Measurements from ENCODE around the gene TBC1D4.

- no peak for TF ChIP-seq POLR2AphosphoS5 (IDR thresholded peaks at IDR 0.05; ENCODE audit: low read depth, low read length)
- TF ChIP-seq TAF1 (IDR thresholded peaks at IDR 0.05; ENCODE audit: borderline replicate concordance, insufficient read depth, low read length) = no peak
- TF ChIP-seq, protein P1, sequence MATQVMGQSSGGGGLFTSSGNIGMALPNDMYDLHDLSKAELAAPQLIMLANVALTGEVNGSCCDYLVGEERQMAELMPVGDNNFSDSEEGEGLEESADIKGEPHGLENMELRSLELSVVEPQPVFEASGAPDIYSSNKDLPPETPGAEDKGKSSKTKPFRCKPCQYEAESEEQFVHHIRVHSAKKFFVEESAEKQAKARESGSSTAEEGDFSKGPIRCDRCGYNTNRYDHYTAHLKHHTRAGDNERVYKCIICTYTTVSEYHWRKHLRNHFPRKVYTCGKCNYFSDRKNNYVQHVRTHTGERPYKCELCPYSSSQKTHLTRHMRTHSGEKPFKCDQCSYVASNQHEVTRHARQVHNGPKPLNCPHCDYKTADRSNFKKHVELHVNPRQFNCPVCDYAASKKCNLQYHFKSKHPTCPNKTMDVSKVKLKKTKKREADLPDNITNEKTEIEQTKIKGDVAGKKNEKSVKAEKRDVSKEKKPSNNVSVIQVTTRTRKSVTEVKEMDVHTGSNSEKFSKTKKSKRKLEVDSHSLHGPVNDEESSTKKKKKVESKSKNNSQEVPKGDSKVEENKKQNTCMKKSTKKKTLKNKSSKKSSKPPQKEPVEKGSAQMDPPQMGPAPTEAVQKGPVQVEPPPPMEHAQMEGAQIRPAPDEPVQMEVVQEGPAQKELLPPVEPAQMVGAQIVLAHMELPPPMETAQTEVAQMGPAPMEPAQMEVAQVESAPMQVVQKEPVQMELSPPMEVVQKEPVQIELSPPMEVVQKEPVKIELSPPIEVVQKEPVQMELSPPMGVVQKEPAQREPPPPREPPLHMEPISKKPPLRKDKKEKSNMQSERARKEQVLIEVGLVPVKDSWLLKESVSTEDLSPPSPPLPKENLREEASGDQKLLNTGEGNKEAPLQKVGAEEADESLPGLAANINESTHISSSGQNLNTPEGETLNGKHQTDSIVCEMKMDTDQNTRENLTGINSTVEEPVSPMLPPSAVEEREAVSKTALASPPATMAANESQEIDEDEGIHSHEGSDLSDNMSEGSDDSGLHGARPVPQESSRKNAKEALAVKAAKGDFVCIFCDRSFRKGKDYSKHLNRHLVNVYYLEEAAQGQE (IDR thresholded peaks at IDR 0.05; ENCODE audit: insufficient read depth in 1 of 2, low read depth in 2 of 2, low read length in 2 of 2) = no peak
- no peak for TF ChIP-seq SIN3A (IDR thresholded peaks at IDR 0.05; ENCODE audit: borderline replicate concordance, insufficient read depth, low read length)
Measured at GRCh38 chr13:75319254-75319653, 162.7 kb downstream of the TBC1D4 start.
